Stimulated activated naive B cell treated with anti-CD40 and anti-IgM and Interleukin-4, amounts not matched to agents 10 μg/mL and 1 μg/mL and 100 μg/mL, for 72 hours (primary cell): ENCODE measurements around the gene COL4A5.
"Not testable (repeated sequence)": the region's sequence is repeated elsewhere in the genome, so short reads cannot be mapped to it uniquely, and the experiment has no call there.

ENCODE experiments used
- ATAC-seq, 2 donors: fragments of 150-1000 bp; cut with Tn5 transposase; replicated peaks; 2 replicates each; pipeline ENCODE4 v1.10.0; 2021; ENCODE audit warnings: moderate library complexity in 1 of 2
- DNase-seq: peaks from one replicate; pipeline ENCODE4 v3.0.0; 2021
- H3K27ac Mint-ChIP-seq: one replicate; pipeline ENCODE4 v1.8.0; 2022; ENCODE audit warnings: mild to moderate bottlenecking, mixed read lengths
- H3K27me3 Mint-ChIP-seq, 2 donors: one replicate each; pipeline ENCODE4 v1.8.0; 2022; ENCODE audit warnings: mixed read lengths in 2 of 2
- H3K36me3 Mint-ChIP-seq, 2 donors: one replicate each; pipeline ENCODE4 v1.8.0; 2022; ENCODE audit warnings: mixed read lengths in 2 of 2, mild to moderate bottlenecking in 1 of 2
- H3K4me1 Mint-ChIP-seq, 2 donors: one replicate each; pipeline ENCODE4 v1.8.0; 2022; ENCODE audit warnings: mixed read lengths in 2 of 2, mild to moderate bottlenecking in 1 of 2
- H3K4me3 Mint-ChIP-seq, 2 donors: one replicate each; pipeline ENCODE4 v1.8.0; 2022; ENCODE audit warnings: mild to moderate bottlenecking in 2 of 2, mixed read lengths in 2 of 2, moderate library complexity in 1 of 2
- H3K9me3 Mint-ChIP-seq, 2 donors: one replicate each; pipeline ENCODE4 v1.8.0; 2022; ENCODE audit warnings: mixed read lengths in 2 of 2, mild to moderate bottlenecking in 1 of 2

Gene COL4A5

DNA sequence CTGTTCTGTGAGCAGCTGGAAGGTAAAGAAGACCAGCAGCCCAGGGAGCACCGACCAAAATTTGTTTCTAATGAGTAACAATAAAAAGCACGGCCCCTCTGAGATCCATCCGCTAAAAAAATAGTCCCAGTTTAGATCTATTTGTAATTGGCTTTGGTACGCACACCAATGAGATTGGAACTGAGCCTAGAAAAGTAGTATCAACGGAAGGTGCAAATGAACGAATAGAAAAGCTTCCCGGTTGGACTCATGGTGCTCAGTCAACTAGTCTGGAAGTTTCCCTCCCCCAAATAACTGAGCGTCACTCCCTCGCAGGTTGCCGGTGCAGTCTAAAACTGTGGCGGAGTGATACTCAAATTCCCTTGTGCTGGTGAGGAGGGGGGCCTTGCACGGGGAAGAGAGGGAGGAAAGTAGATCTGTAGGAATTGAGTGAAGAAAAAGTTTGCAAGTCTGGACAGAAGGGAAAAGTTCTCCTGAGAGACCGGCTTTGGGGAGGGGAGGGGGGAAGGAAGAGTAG, at the start of gene COL4A5:
TSS of gene COL4A5 (plus strand) at position 413 of the 517 bp plus-strand sequence. CDS start 288 bp downstream, outside the sequence.
- DNase-seq (no peak), ATAC-seq (no peak)
- Mint-ChIP-seq H3K27me3 (peaks cover 30 to 33% of the 10 kb centered on the region in 2 donors), H3K27ac (no peak within 1 kb of the TSS), H3K4me1 (peaks cover 2 to 5% of the 10 kb centered on the region in 2 donors), H3K4me3 (peak within 1 kb of the TSS; percentile 29 to 65), H3K9me3 (no peaks in the 10 kb centered on the region), H3K36me3 (no peaks in the 10 kb centered on the region)

- not testable (repeated sequence) for H3K36me3 Mint-ChIP-seq, H3K27ac Mint-ChIP-seq, H3K9me3 Mint-ChIP-seq, DNase-seq, ATAC-seq, H3K4me3 Mint-ChIP-seq, H3K4me1 Mint-ChIP-seq, H3K27me3 Mint-ChIP-seq
Observed at GRCh38 chrX:108390976-108391717, 48.5 kb upstream of the COL4A5 start.

- Mint-ChIP-seq H3K36me3 (no peaks in the 10 kb centered on the region), H3K4me3 (no peak overlapping the region), H3K4me1 (no peaks in the 10 kb centered on the region), H3K27me3 (no peaks in the 10 kb centered on the region), H3K27ac (no peak overlapping the region), H3K9me3 (peaks cover 0 to 1% of the 10 kb centered on the region in 2 donors)
- ATAC-seq: no peak
- DNase-seq: no peak
Observed at GRCh38 chrX:108396188-108396891, 43.3 kb upstream of the COL4A5 start.

- H3K9me3 Mint-ChIP-seq: peaks cover 0 to 1% of the 10 kb centered on the region in 2 donors
- no peaks in the 10 kb centered on the region for H3K27me3 Mint-ChIP-seq
- no peak for DNase-seq
- no peak overlapping the region for H3K4me3 Mint-ChIP-seq
- H3K4me1 Mint-ChIP-seq: no peaks in the 10 kb centered on the region
- no peaks in the 10 kb centered on the region for H3K36me3 Mint-ChIP-seq
- H3K27ac Mint-ChIP-seq: no peak overlapping the region
- ATAC-seq: no peak
Observed at GRCh38 chrX:108396986-108397385, 42.7 kb upstream of the COL4A5 start.

DNA sequence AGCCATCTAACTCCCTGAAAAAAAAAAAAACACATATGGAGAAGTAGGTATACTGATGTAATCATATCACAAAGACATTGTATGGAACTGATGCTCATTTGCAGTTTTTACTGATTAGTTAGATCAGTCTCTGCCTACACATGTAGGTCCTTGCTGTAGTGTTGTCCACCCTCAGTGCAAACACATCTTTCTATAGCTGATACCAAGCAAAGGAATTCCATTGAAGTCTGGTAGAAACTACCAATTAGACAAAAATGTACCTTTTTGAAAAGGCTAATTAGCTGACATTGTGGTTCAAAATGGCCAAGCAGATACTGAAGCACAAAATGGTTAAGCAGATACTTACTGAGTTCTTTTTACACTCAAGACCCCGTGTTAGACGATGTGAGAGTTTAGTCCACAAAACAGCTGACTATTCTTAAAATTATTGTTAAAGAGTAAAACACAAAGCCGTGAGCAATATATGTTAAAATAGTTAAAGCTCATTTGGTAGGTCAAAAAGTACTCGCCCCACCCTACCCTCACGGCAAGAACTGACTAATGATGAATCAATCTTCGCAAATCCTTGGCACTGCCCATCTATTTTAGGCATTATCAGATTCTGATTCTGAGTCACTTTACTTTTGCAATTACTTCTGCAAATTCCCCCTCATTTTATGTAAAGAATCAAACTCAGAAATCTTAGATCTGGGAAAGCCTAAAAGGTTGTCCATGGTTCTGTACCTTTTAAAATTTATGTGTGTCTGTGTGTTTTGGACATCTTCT, 41.8 kb upstream of the COL4A5 start:
- Mint-ChIP-seq H3K9me3 (peaks cover 0 to 1% of the 10 kb centered on the region in 2 donors), H3K27me3 (no peaks in the 10 kb centered on the region), H3K36me3 (no peaks in the 10 kb centered on the region), H3K27ac (no peak overlapping the region), H3K4me1 (no peaks in the 10 kb centered on the region), H3K4me3 (no peak overlapping the region)
- ATAC-seq (no peak), DNase-seq (no peak)

GRCh38 chrX:108399418-108400165, 40.0 kb upstream of the COL4A5 start:
- no peaks in the 10 kb centered on the region for H3K4me1 Mint-ChIP-seq
- ATAC-seq (no peak), DNase-seq (no peak)
- H3K27me3 Mint-ChIP-seq: no peaks in the 10 kb centered on the region
- no peak overlapping the region for H3K27ac Mint-ChIP-seq
- H3K36me3 Mint-ChIP-seq: no peaks in the 10 kb centered on the region
- H3K4me3 Mint-ChIP-seq: no peak overlapping the region
- no peaks in the 10 kb centered on the region for H3K9me3 Mint-ChIP-seq

GRCh38 chrX:108412783-108413182, 26.9 kb upstream of the COL4A5 start:
- no peak for ATAC-seq
- Mint-ChIP-seq H3K36me3 (no peaks in the 10 kb centered on the region), H3K27me3 (no peaks in the 10 kb centered on the region), H3K4me3 (no peak overlapping the region), H3K4me1 (no peaks in the 10 kb centered on the region), H3K27ac (no peak overlapping the region), H3K9me3 (no peaks in the 10 kb centered on the region)
- no peak for DNase-seq

DNA sequence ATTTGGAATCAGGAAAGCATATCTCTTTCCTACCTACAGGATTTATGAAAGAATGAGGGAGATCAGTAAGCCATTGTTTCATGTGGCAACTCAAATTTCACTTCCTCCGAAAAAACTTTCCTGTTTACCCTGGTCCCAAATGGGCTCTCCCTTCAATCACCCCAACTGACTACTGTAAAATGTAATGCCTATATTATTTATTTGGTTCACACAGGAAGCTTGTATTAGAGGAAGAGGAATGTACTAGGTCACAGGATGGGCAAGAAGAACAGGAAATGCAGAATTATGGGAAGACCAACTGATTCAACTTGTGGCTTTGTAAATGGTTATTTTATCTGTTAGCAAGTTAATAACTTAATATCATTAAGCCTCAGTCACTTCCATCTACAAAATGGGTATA, 24.5 kb upstream of the COL4A5 start:
- no peaks in the 10 kb centered on the region for H3K9me3 Mint-ChIP-seq
- H3K36me3 Mint-ChIP-seq: no peaks in the 10 kb centered on the region
- H3K4me3 Mint-ChIP-seq: no peak overlapping the region
- H3K4me1 Mint-ChIP-seq: no peaks in the 10 kb centered on the region
- ATAC-seq (no peak), DNase-seq (no peak)
- H3K27ac Mint-ChIP-seq: no peak overlapping the region
- no peaks in the 10 kb centered on the region for H3K27me3 Mint-ChIP-seq

DNA sequence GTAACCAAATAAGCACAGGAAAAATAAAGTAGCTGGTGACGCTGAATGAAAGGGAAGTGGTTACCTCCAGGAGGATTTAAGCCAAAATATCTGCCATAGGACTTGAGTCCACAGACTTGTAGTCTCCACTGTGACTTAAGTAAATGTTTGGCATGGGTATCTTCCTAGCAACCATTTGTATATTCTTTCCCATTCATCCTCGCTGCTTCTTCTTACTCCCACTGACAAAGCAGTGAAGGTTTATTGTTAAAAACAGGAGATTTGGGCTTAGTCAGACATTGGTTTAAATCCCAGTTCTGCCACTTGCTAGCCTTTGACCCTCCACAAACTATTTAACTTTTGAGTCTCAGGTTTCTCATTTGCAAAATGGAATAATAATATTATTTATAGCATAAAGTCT, 23.7 kb upstream of the COL4A5 start:
- no peak for DNase-seq
- H3K4me3 Mint-ChIP-seq: no peak overlapping the region

GRCh38 chrX:108417257-108417656, 22.4 kb upstream of the COL4A5 start:
- no peak for ATAC-seq
- Mint-ChIP-seq H3K9me3 (no peaks in the 10 kb centered on the region), H3K4me1 (no peaks in the 10 kb centered on the region), H3K4me3 (no peak overlapping the region), H3K27ac (no peak overlapping the region), H3K27me3 (peaks cover 0 to 5% of the 10 kb centered on the region in 2 donors), H3K36me3 (no peaks in the 10 kb centered on the region)
- DNase-seq: no peak

More for the DNA sequence above, 23.7 kb upstream of the COL4A5 start:
- no peak for ATAC-seq
- peaks cover 0 to under 1% of the 10 kb centered on the region in 2 donors for H3K27me3 Mint-ChIP-seq
- H3K9me3 Mint-ChIP-seq: no peaks in the 10 kb centered on the region
- H3K36me3 Mint-ChIP-seq: no peaks in the 10 kb centered on the region
- H3K27ac Mint-ChIP-seq: no peak overlapping the region
- H3K4me1 Mint-ChIP-seq: no peaks in the 10 kb centered on the region

- peaks cover 0 to 5% of the 10 kb centered on the region in 2 donors for H3K27me3 Mint-ChIP-seq
- no peaks in the 10 kb centered on the region for H3K4me1 Mint-ChIP-seq
- H3K36me3 Mint-ChIP-seq: no peaks in the 10 kb centered on the region
- DNase-seq (no peak), ATAC-seq (no peak)
- no peak overlapping the region for H3K4me3 Mint-ChIP-seq
- H3K27ac Mint-ChIP-seq: no peak overlapping the region
- no peaks in the 10 kb centered on the region for H3K9me3 Mint-ChIP-seq
Observed at GRCh38 chrX:108419401-108419800, 20.2 kb upstream of the COL4A5 start.

DNA sequence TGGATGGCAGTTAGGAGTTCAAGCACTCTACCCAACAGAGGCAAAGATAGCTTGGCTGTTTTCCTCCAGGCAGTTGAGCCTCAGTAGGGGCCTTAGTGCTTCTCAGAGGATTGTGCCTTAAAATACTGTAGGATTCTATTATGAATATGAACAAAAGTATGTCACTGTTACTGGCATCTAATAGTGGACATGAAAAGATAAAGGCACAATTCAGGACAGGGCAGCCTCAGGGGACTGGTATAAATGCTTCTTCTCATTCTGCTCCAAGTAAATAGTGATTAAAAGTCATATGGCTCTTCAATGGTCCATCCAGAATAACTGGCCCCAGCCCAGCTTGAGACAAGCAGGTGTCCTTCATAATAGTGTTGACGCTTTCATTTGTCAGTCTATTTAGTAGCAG, 19.2 kb upstream of the COL4A5 start:
- Mint-ChIP-seq H3K4me3 (no peak overlapping the region), H3K9me3 (no peaks in the 10 kb centered on the region), H3K36me3 (no peaks in the 10 kb centered on the region), H3K27ac (no peak overlapping the region), H3K27me3 (peaks cover 0 to 5% of the 10 kb centered on the region in 2 donors), H3K4me1 (no peaks in the 10 kb centered on the region)
- no peak for DNase-seq
- ATAC-seq: no peak

DNA sequence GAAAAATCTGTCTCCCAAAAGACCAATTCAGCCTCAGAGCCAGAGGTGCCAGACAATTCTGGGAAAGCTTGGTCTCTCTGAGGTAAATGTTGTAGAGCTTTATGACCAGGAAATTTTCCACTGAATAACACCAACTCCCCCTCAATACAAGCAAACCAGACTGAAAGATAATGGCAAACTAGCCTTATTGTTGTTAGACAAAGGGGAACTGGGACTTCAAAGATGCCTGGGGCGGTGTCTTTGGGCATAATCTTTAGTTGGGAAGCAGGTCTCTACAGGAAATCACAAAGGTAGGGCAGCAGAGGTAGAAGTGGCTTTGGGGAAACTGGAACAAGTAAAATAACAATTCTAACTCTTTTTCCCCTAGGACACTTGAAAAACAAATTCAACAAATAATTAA, 13.4 kb upstream of the COL4A5 start:
- no peaks in the 10 kb centered on the region for H3K4me1 Mint-ChIP-seq
- ATAC-seq: no peak
- no peak overlapping the region for H3K4me3 Mint-ChIP-seq
- H3K9me3 Mint-ChIP-seq: no peaks in the 10 kb centered on the region
- peaks cover 1 to 4% of the 10 kb centered on the region in 2 donors for H3K27me3 Mint-ChIP-seq
- no peak for DNase-seq
- H3K36me3 Mint-ChIP-seq: no peaks in the 10 kb centered on the region
- H3K27ac Mint-ChIP-seq: no peak overlapping the region

DNA sequence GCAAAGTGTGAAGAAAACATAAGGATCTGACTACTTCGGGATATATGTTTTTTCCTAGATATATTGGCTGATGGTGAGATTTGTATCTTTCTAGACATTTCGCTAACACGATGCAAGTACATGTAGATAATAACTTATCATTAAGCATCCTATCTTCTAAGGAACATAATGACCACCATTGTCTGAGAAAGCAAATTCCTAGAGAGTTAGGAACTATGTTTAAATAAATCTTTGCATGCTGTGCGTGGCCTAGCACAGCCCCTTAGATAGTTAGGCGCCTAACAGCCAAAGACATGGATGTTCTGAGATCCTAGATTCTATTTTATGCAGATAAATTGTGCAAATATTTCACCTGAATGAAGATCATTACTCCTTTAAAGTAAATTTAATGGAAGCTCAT, 4.4 kb upstream of the COL4A5 start:
- H3K4me3 Mint-ChIP-seq: no peak overlapping the region
- no peaks in the 10 kb centered on the region for H3K36me3 Mint-ChIP-seq
- no peak overlapping the region for H3K27ac Mint-ChIP-seq
- H3K27me3 Mint-ChIP-seq: peaks cover 23 to 25% of the 10 kb centered on the region in 2 donors
- DNase-seq (no peak), ATAC-seq (no peak)
- H3K4me1 Mint-ChIP-seq: peaks cover 0 to 5% of the 10 kb centered on the region in 2 donors
- H3K9me3 Mint-ChIP-seq: no peaks in the 10 kb centered on the region
